GM12875 (cell line): Measurements from ENCODE around the gene ADGRF5.

Source experiments
- H3K4me3 ChIP-seq: one replicate; pipeline ENCODE4 v1.5.1; 2011; ENCODE audit warnings: low read depth, low read length, control low read depth
- CTCF ChIP-seq: IDR thresholded peaks from 2 replicates; pipeline ENCODE4 v1.5.1; 2011; ENCODE audit warnings: low read depth, mild to moderate bottlenecking, control low read depth, inconsistent platforms, low read length, moderate library complexity, borderline replicate concordance; ENCODE audit not compliant: insufficient read depth

The ADGRF5 gene

GRCh38 chr6:46903175-46903574, 18.6 kb downstream of the ADGRF5 start:
- no peak overlapping the region for H3K4me3 ChIP-seq
- no peak for TF ChIP-seq CTCF

DNA sequence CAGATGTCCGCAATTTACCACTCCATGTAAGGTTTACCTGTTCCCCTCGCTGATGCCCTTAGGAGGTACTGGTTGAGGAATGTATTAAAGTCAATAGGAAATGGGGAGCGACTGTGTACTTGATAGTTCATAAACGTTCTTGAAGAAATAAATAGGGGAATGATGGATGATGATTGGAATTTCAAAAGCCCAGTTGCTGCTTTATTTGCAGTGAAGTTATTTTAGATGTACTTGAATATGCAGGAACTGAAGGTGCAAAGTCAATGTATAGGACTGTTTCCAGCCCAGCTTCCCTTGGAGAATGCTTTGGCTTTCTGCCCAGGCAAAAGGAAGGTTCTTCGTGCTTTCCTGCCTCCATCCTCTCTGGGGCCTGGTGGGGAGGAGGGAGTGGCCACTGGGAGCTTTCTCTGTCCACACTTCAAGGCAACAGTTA, 19.8 kb downstream of the ADGRF5 start:
- H3K4me3 ChIP-seq, result no peak overlapping the region
- no peak for TF ChIP-seq CTCF

- no peak overlapping the region for H3K4me3 ChIP-seq
- TF ChIP-seq CTCF, result no peak
Observed at GRCh38 chr6:46900266-46900665, 21.5 kb downstream of the ADGRF5 start.

DNA sequence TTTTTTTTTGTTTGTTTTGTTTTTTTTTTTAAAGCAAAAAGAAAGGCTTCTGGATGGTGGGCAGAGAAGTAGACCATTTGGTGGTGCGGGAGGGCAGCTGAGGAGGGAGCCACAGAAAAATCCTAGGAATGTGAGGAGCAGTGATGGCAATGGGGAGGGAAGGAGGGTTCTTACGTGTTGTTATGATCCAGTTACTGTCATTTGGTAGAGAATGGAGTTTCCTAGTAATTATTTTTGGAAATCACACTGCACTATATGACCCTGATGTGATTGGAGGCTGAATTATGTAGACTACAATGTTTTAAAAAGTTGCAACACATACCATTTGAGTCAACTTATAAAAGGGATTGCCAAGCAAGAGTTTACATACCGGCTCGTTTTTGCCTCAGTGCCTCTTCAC, 22.1 kb downstream of the ADGRF5 start:
- H3K4me3 ChIP-seq, result no peak overlapping the region
- no peak for TF ChIP-seq CTCF

DNA sequence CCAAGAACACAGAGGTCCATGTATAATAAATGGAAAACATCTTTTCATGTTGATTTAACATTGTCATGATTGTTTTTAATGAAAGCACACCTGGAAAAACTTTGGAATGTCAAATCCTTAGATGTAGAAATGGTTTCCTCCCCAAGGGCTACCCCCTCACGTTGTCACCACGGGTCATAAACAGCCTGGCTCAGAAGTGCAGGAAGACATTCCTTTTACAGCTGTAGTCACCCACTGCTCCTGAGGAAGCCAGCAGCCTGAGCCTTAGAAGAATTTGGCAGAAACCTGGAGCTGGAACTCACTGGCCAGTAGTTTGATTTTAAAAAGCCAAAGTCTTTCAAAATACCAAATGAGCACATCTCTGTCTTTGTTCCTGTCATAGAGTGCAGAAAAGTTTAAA, 23.7 kb downstream of the ADGRF5 start:
- no peak for TF ChIP-seq CTCF
- H3K4me3 ChIP-seq, result no peak overlapping the region

GRCh38 chr6:46896871-46897270, 24.9 kb downstream of the ADGRF5 start:
- no peak for TF ChIP-seq CTCF
- H3K4me3 ChIP-seq, result no peak overlapping the region

DNA sequence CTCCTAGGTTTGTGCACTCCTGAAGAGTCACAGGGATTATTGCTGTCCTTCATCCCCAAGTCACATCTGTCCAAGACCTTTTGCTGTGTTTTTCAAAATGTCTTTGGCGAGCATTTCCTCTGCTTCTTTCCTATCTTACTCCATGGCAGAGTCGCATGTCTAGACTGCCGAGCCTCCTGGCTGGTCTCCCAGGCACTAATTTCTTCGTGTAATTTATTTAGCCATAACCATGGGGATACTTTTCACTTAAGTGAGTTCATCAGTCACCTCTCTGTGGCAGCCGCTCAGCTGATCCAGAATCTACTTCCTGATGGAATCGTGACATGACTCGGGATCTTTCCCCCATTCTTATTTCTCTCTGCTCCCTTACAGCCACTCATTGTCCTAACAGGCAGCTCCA, 25.8 kb downstream of the ADGRF5 start:
- H3K4me3 ChIP-seq, result no peak overlapping the region
- no peak for TF ChIP-seq CTCF
